HepG2 (cell line): Measurements from ENCODE around the gene PDE9A. TPM values are rescaled to one million over a fixed set of nuclear protein-coding genes. Genes with fewer than 3 reads are reported as not detected.

Experiments
- AGO2 ChIP-seq: fragments of 200-400 bp; formaldehyde crosslinking; optimal IDR thresholded peaks from 2 replicates; pipeline ENCODE3; 2017; ENCODE audit warnings: mild to moderate bottlenecking, low read depth, low read length, moderate library complexity
- AKNA ChIP-seq: sonication (generic); formaldehyde crosslinking; IDR thresholded peaks from 2 replicates; pipeline ENCODE4 v1.4.0; 2020; ENCODE audit warnings: missing genetic modification reagents, borderline replicate concordance
- CSRNP2 ChIP-seq: sonication (generic); formaldehyde crosslinking; conservative IDR thresholded peaks from 2 replicates; pipeline ENCODE4 v1.8.0; 2022; ENCODE audit warnings: low read depth, missing genetic modification reagents
- FLYWCH1 ChIP-seq: sonication (generic); formaldehyde crosslinking; IDR thresholded peaks from 2 replicates; pipeline ENCODE4 v1.8.1; 2023; ENCODE audit warnings: mild to moderate bottlenecking, missing genetic modification reagents
- GLI4 ChIP-seq: sonication (generic); formaldehyde crosslinking; IDR thresholded peaks from 2 replicates; pipeline ENCODE4 v1.5.1; 2020; ENCODE audit warnings: missing genetic modification reagents, mild to moderate bottlenecking, moderate library complexity, borderline replicate concordance
- HINFP ChIP-seq: sonication (generic); formaldehyde crosslinking; IDR thresholded peaks from 2 replicates; pipeline ENCODE4 v1.4.0; 2020; ENCODE audit warnings: low read depth, mild to moderate bottlenecking, missing genetic modification reagents
- HNRNPUL1 ChIP-seq: fragments of 200-400 bp; formaldehyde crosslinking; IDR thresholded peaks from 2 replicates; pipeline ENCODE4 v1.6.1; 2017; ENCODE audit warnings: low read depth, mild to moderate bottlenecking, low read length, moderate library complexity
- ISX ChIP-seq: sonication (generic); formaldehyde crosslinking; conservative IDR thresholded peaks from 2 replicates; pipeline ENCODE4 v1.5.0; 2020; ENCODE audit warnings: missing genetic modification reagents
- MNT ChIP-seq: fragments of 450-650 bp; IDR thresholded peaks from 2 replicates; pipeline ENCODE4 v1.6.1; 2016
- NR1H2 ChIP-seq: sonication (generic); formaldehyde crosslinking; IDR thresholded peaks from 2 replicates; pipeline ENCODE4 v1.8.1; 2022; ENCODE audit warnings: low read depth, missing genetic modification reagents, borderline replicate concordance
- PHF8 ChIP-seq: sonication (generic); formaldehyde crosslinking; IDR thresholded peaks from 2 replicates; pipeline ENCODE4 v1.5.0; 2020; ENCODE audit warnings: missing genetic modification reagents
- PLSCR1 ChIP-seq: sonication (generic); formaldehyde crosslinking; IDR thresholded peaks from 2 replicates; pipeline ENCODE4 v1.5.0; 2020; ENCODE audit warnings: missing genetic modification reagents, mild to moderate bottlenecking, borderline replicate concordance
- ZBTB2 ChIP-seq: sonication (generic); formaldehyde crosslinking; IDR thresholded peaks from 2 replicates; pipeline ENCODE4 v1.8.0; 2022; ENCODE audit warnings: low read depth, missing genetic modification reagents
- ZNF138 ChIP-seq: sonication (generic); formaldehyde crosslinking; IDR thresholded peaks from 2 replicates; pipeline ENCODE4 v1.5.0; 2020; ENCODE audit warnings: mild to moderate bottlenecking, low read depth, missing genetic modification reagents
- ZNF460 ChIP-seq: sonication (generic); formaldehyde crosslinking; IDR thresholded peaks from 2 replicates; pipeline ENCODE4 v1.5.1; 2020; ENCODE audit warnings: missing genetic modification reagents, mild to moderate bottlenecking, borderline replicate concordance
- ZNF496 ChIP-seq: sonication (generic); formaldehyde crosslinking; IDR thresholded peaks from 2 replicates; pipeline ENCODE4 v1.8.1; 2023; ENCODE audit warnings: mild to moderate bottlenecking, moderate library complexity, missing genetic modification reagents; ENCODE audit not compliant: insufficient replicate concordance
- ZNF709 ChIP-seq: sonication (generic); formaldehyde crosslinking; IDR thresholded peaks from 2 replicates; pipeline ENCODE4 v1.5.0; 2020; ENCODE audit warnings: mild to moderate bottlenecking, missing genetic modification reagents
- ZNF775 ChIP-seq: sonication (generic); formaldehyde crosslinking; IDR thresholded peaks from 2 replicates; pipeline ENCODE4 v1.4.0; 2020; ENCODE audit warnings: missing genetic modification reagents, mild to moderate bottlenecking, moderate library complexity, borderline replicate concordance
- polyA plus RNA-seq, 8 experiments: library from polyadenylated mRNA; depleted of rRNA in 3 of 8; stranded (reverse) in 7 of 8; unstranded in 1 of 8; fragments of >200 nt; fragmentation: Illumina TruSeq in 4 of 8; extraction: Trizol in 4 of 8; gene quantifications; 2 replicates each; pipeline versions ENCODE4 v1.2.1 to v1.2.3, GENCODE V29; 2011 to 2016; ENCODE audit warnings: low read depth in 4 of 8, missing spikeins in 1 of 8, mixed read lengths in 1 of 8; ENCODE audit not compliant: insufficient read depth in 1 of 8
- total RNA-seq, 5 experiments: library from RNA; depleted of rRNA; stranded (reverse); fragments of >200 nt; fragmentation: Illumina TruSeq; extraction: Trizol; gene quantifications; 2 replicates each; pipeline ENCODE4 v1.2.3, GENCODE V29; 2016; ENCODE audit warnings: low read depth in 1 of 5

The PDE9A gene
- total and polyA plus RNA-seq, 2 of the 13 experiments (the other 11 are each of a cell fraction or from before 2014, with no cell fraction given), result 4.6 to 19.7 TPM

GRCh38 chr21:42711667-42712066 lies 58.2 kb downstream of the PDE9A start (continued):
- no peak for TF ChIP-seq NR1H2
- no peak for TF ChIP-seq AGO2
- no peak for TF ChIP-seq PHF8 (CRISPR knock-in tag)
- TF ChIP-seq GLI4 (CRISPR knock-in tag), result no peak
- TF ChIP-seq AKNA (CRISPR knock-in tag), result no peak
- no peak for TF ChIP-seq ZNF460 (CRISPR knock-in tag)
- TF ChIP-seq HNRNPUL1, result no peak
- no peak for TF ChIP-seq FLYWCH1 (CRISPR knock-in tag)
- TF ChIP-seq PLSCR1 (CRISPR knock-in tag), result no peak
- no peak for TF ChIP-seq ZNF709
- TF ChIP-seq ZBTB2 (CRISPR knock-in tag), result no peak
- no peak for TF ChIP-seq ZNF775 (CRISPR knock-in tag)
- TF ChIP-seq ZNF496 (CRISPR knock-in tag), result no peak
- no peak for TF ChIP-seq ISX
- TF ChIP-seq MNT, result no peak
- TF ChIP-seq CSRNP2 (CRISPR knock-in tag), result no peak
- TF ChIP-seq HINFP (CRISPR knock-in tag), result 0 out of 2 replicates have a peak, but pooled peaks have one; percentile 38
- TF ChIP-seq ZNF138 (CRISPR knock-in tag), result no peak
